Activated T-helper 17 cell treated with anti-CD3 and anti-CD28 coated beads, Interleukin-2, amount 50 U/mL, for 72 hours (primary cell): Measurements from ENCODE around the gene XIST. TPM values are rescaled to one million over a fixed set of nuclear protein-coding genes. Genes with fewer than 3 reads are reported as not detected.

Source experiments
- ATAC-seq: fragments of 150-1000 bp; cut with Tn5 transposase; replicated peaks from 2 replicates; pipeline ENCODE4 v1.10.0; 2021; ENCODE audit warnings: mild to moderate bottlenecking, moderate library complexity
- H3K27ac Mint-ChIP-seq: one replicate; pipeline ENCODE4 v1.8.0; 2022; ENCODE audit warnings: mixed read lengths
- H3K27me3 Mint-ChIP-seq: one replicate; pipeline ENCODE4 v1.8.0; 2022; ENCODE audit warnings: mixed read lengths
- H3K36me3 Mint-ChIP-seq: one replicate; pipeline ENCODE4 v1.8.0; 2022; ENCODE audit warnings: low read depth, mild to moderate bottlenecking, mixed read lengths
- H3K4me1 Mint-ChIP-seq: one replicate; pipeline ENCODE4 v1.8.0; 2022; ENCODE audit warnings: mixed read lengths
- H3K4me3 Mint-ChIP-seq: one replicate; pipeline ENCODE4 v1.8.0; 2022; ENCODE audit warnings: mild to moderate bottlenecking, mixed read lengths
- H3K9me3 Mint-ChIP-seq: one replicate; pipeline ENCODE4 v1.8.0; 2022; ENCODE audit warnings: mixed read lengths
- total RNA-seq, 2 donors: library from RNA; stranded (reverse); gene quantifications; one replicate each; pipeline ENCODE4 v1.2.3, GENCODE V29; 2022

XIST gene
- total RNA-seq, 2 donors from 2014 or later, result 0.11 TPM; not detected in 1

- Mint-ChIP-seq H3K9me3 (no peaks in the 10 kb centered on the region), H3K27ac (no peak overlapping the region), H3K4me3 (no peak overlapping the region), H3K36me3 (no peaks in the 10 kb centered on the region), H3K27me3 (no peaks in the 10 kb centered on the region), H3K4me1 (no peaks in the 10 kb centered on the region)
- no peak for ATAC-seq
Measured at GRCh38 chrX:73850124-73851013, 2.1 kb downstream of the XIST start.

DNA sequence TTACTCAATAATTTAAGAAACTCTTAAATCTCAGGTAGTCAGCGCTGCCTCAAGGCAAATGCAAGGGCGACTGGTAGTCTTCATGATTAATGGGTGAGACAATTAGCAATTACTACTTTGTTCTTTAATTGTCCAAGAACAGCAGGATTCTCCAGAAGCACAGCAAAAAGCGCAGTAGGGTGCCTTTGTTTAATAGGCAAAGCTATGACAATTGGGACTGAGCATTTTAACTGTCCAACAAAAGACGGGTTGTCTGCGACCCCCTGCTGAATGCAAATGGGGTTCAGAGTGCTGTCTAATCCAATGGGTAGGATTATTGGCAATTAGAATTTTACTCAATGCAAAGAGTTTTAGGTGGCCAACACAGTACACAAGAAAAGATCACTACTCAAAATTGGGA lies 3.4 kb downstream of the XIST start:
- Mint-ChIP-seq H3K27me3 (no peaks in the 10 kb centered on the region), H3K36me3 (no peaks in the 10 kb centered on the region), H3K27ac (no peak overlapping the region), H3K4me3 (no peak overlapping the region), H3K9me3 (no peaks in the 10 kb centered on the region), H3K4me1 (no peaks in the 10 kb centered on the region)
- ATAC-seq, result no peak

DNA sequence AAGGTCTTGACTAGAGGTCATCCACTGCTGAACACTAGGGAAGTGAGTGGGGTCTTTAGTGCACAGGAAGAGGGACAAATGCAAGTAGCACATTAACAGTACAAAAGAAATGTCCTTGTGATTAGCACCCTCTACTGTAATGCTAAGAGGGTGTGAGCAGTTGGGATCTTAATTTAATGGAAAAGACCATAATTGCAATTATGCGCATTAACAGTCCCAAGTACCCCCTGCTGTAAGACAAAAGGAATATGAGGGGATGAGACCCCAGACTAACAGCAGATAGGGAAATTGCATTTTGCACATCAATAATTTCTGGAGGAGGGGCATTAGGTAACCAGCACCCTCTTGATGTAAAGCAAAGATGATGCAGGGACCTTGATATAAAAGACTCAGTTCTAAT lies 4.5 kb downstream of the XIST start:
- H3K4me3 Mint-ChIP-seq, result no peak overlapping the region
- H3K9me3 Mint-ChIP-seq, result no peaks in the 10 kb centered on the region
- no peaks in the 10 kb centered on the region for H3K36me3 Mint-ChIP-seq
- no peaks in the 10 kb centered on the region for H3K27me3 Mint-ChIP-seq
- H3K4me1 Mint-ChIP-seq, result no peaks in the 10 kb centered on the region
- no peak for ATAC-seq
- no peak overlapping the region for H3K27ac Mint-ChIP-seq

DNA sequence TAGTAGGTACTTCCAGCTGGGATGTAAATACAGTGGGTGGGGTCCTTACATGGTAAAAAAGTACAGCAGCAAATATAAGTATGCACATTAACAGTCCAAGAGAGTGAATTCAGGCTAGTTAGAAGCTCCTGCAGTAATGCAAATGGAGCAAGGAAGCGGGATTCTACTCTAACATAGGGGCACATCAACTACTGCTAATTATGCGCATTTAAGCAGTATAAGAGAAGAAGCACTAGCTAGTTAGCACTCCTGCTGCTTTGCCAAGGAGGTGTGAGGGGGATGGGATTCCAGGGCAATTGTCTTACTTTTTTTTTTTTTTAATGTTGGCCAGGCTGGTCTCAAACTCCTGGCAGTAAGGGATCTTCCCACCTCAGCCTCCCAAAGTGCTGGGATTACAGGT lies 5.4 kb downstream of the XIST start:
- Mint-ChIP-seq H3K27me3 (no peaks in the 10 kb centered on the region), H3K4me3 (no peak overlapping the region), H3K36me3 (no peaks in the 10 kb centered on the region), H3K4me1 (no peaks in the 10 kb centered on the region), H3K27ac (no peak overlapping the region), H3K9me3 (no peaks in the 10 kb centered on the region)
- no peak for ATAC-seq

DNA sequence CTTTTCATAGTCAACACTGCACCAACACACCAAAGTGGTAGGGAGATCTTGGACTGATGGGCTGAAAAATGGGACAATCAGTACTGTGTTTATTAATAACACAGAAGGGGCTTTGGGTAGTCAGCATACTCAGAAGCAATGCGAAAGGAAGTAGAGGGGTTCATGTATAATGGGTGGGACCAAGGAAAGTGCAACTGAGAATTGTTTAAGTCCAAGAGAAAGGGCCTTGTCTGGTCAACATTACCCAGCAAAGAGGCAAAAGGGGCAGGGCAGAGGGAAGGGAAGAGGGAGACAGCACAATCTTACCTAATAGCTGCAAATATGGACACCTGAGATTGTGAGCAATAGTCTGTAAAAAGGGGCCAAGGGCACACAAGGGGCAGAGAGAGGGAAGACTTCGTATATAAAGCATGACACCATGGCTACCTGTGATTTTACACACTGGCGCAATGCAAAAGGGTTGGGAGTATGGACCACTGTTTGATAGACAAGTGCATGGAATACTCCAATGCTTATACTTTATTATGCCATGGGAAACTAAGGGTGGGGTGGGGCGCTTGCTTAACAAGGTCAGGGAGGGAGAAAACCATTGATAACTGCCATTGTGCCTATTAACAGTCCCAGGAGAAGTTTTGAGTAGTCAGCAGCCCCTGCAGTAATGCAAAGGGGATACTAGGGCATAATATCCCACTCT lies 9.8 kb downstream of the XIST start:
- no peak overlapping the region for H3K4me3 Mint-ChIP-seq
- no peaks in the 10 kb centered on the region for H3K36me3 Mint-ChIP-seq
- no peaks in the 10 kb centered on the region for H3K27me3 Mint-ChIP-seq
- ATAC-seq, result no peak
- no peaks in the 10 kb centered on the region for H3K9me3 Mint-ChIP-seq
- no peak overlapping the region for H3K27ac Mint-ChIP-seq
- no peaks in the 10 kb centered on the region for H3K4me1 Mint-ChIP-seq

DNA sequence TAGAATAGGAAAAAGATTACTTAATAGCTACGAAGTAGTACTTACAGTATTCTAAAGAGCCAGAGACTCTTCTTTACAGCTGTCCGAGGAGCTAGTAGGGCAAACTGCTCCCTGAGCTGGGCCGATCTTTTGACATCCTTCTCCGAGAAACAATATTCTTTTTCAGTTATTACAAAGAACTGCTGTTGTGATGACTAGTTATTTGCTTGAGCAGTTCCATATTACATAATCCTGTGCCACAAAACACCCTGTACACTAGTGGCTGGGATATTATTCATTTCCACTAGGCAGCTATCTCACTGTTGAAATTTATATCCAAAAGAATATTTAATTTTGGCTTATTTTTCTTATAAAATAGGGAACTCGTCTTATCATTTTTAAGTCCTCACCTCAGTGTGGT lies 11.2 kb downstream of the XIST start:
- H3K36me3 Mint-ChIP-seq, result no peaks in the 10 kb centered on the region
- H3K9me3 Mint-ChIP-seq, result no peaks in the 10 kb centered on the region
- H3K27ac Mint-ChIP-seq, result no peak overlapping the region
- H3K27me3 Mint-ChIP-seq, result no peaks in the 10 kb centered on the region
- H3K4me1 Mint-ChIP-seq, result no peaks in the 10 kb centered on the region
- H3K4me3 Mint-ChIP-seq, result no peak overlapping the region
- ATAC-seq, result no peak

- H3K27ac Mint-ChIP-seq, result no peak overlapping the region
- no peaks in the 10 kb centered on the region for H3K27me3 Mint-ChIP-seq
- no peaks in the 10 kb centered on the region for H3K36me3 Mint-ChIP-seq
- no peak overlapping the region for H3K4me3 Mint-ChIP-seq
- no peaks in the 10 kb centered on the region for H3K4me1 Mint-ChIP-seq
- H3K9me3 Mint-ChIP-seq, result no peaks in the 10 kb centered on the region
- ATAC-seq, result no peak
Measured at GRCh38 chrX:73840120-73840924, 12.2 kb downstream of the XIST start.

GRCh38 chrX:73839152-73839551 lies 13.4 kb downstream of the XIST start:
- Mint-ChIP-seq H3K27me3 (peaks cover 3% of the 10 kb centered on the region), H3K4me3 (no peak overlapping the region), H3K36me3 (no peaks in the 10 kb centered on the region), H3K9me3 (no peaks in the 10 kb centered on the region), H3K27ac (no peak overlapping the region), H3K4me1 (no peaks in the 10 kb centered on the region)
- ATAC-seq, result no peak

GRCh38 chrX:73838123-73838522 lies 14.4 kb downstream of the XIST start:
- Mint-ChIP-seq H3K36me3 (no peaks in the 10 kb centered on the region), H3K4me1 (no peaks in the 10 kb centered on the region), H3K9me3 (no peaks in the 10 kb centered on the region), H3K27me3 (peaks cover 3% of the 10 kb centered on the region), H3K27ac (no peak overlapping the region), H3K4me3 (no peak overlapping the region)
- ATAC-seq, result no peak

- Mint-ChIP-seq H3K36me3 (no peaks in the 10 kb centered on the region), H3K4me3 (no peak overlapping the region), H3K27ac (no peak overlapping the region), H3K27me3 (peaks cover 3% of the 10 kb centered on the region), H3K4me1 (no peaks in the 10 kb centered on the region), H3K9me3 (no peaks in the 10 kb centered on the region)
- no peak for ATAC-seq
Measured at GRCh38 chrX:73836956-73837477, 15.5 kb downstream of the XIST start.

DNA sequence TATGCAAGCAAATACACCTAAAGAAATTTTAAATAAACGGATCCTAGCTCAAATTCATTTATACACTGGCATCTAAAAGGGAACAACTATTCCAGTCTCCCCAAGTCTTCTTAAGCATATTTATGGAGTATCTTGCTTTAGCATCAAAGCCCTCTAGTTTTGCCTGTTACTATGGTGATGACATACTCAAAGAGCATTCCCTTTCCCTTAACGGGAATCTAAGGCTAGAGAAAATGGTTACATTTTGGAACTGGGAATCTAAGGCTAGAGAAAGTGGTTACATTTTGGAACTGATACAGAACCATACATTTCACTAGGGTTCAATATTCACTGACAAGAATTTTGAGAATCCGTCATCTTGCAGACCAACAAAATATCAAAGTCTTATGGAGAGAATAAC lies 18.3 kb downstream of the XIST start:
- Mint-ChIP-seq H3K27me3 (peaks cover 10% of the 10 kb centered on the region), H3K4me3 (no peak overlapping the region), H3K4me1 (no peaks in the 10 kb centered on the region), H3K9me3 (no peaks in the 10 kb centered on the region), H3K36me3 (no peaks in the 10 kb centered on the region), H3K27ac (no peak overlapping the region)
- ATAC-seq, result no peak

DNA sequence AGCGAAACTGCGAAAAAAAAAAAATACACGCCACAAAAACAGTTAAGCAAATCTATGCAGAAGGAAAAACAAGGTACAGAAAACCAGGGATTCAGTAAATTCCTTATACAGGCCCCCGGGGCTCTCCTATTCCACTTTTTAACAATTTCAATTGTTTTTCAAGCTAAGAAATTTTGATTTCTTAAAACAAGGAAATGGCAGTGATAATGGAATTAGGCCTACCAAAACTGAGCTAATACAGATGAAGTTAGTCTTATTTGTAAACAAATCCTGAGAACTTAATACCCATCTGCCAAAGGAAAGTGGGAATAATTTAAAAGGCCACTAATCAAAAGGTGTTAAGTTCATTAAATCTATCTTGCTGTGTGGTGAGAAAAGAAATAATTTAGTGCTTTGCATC lies 20.2 kb downstream of the XIST start:
- no peak for ATAC-seq
- Mint-ChIP-seq H3K4me1 (no peaks in the 10 kb centered on the region), H3K36me3 (no peaks in the 10 kb centered on the region), H3K4me3 (no peak overlapping the region), H3K27me3 (peaks cover 10% of the 10 kb centered on the region), H3K9me3 (no peaks in the 10 kb centered on the region), H3K27ac (no peak overlapping the region)

DNA sequence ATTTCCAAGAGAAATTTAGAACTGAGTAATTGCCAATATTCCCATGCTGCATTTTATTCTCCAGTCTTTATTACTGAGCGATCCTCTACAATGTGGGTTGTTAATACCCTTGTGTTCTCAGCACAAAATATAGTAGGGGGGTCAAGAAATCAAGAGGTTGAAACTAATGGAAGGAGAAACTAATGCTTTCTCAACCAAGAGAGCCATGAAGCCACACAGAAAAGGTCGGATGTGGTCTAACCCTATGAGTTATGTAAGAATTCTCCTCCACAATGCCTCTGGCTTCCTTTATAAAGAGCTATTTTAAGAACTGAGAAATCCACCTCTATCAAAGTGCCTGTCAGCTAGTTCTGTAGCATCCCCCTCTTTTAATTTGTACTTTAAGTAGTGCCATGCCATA lies 21.0 kb downstream of the XIST start:
- no peak overlapping the region for H3K27ac Mint-ChIP-seq
- no peak overlapping the region for H3K4me3 Mint-ChIP-seq
- H3K27me3 Mint-ChIP-seq, result peaks cover 13% of the 10 kb centered on the region
- no peaks in the 10 kb centered on the region for H3K36me3 Mint-ChIP-seq
- no peak for ATAC-seq
- H3K4me1 Mint-ChIP-seq, result no peaks in the 10 kb centered on the region
- no peaks in the 10 kb centered on the region for H3K9me3 Mint-ChIP-seq

DNA sequence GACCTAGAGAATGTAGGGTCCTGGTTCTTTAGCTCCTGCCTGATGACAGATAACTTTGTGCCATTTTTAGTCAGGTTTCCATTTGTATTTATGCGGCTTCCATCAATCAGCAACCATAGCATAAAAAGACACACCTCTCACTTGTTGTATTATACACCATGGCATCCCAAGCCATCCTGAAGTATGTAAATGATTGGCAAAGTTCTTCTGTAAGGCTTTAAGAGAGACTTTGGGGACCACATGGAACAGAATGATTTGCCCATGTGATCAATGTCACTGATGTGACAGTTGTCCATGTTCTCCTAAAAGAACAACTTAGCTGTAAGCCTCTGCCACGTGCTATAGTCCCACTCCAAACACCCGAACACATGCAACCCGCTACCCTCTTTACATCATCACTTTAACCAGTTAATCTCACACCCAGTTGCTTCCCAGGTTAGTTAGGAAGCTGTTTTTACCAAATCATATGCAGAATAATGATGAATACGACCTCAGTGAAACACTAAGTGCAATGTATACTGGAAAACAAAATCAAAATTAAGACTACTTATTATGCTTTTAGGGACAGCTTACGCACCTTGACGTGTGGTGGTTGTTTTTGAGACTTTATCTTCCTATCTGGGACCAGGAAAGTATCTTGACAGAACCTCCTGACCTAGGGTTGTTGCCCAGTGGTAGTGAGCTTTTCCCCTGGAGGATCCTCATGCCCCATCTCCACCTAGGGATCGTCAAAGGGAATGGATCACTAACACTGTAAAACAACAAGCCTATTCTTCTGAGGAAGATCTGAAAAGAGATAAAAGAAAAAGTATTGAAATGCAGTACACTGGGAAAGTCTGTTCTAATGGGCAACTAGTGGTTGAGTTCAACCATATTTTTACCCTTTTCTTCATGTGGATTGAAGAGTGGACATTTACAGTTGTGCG lies 21.8 kb downstream of the XIST start:
- Mint-ChIP-seq H3K27me3 (peaks cover 13% of the 10 kb centered on the region), H3K9me3 (no peaks in the 10 kb centered on the region), H3K36me3 (no peaks in the 10 kb centered on the region), H3K27ac (no peak overlapping the region), H3K4me1 (no peaks in the 10 kb centered on the region), H3K4me3 (no peak overlapping the region)
- no peak for ATAC-seq
